ENCODE data around the gene SV2A. TPM values are rescaled to one million over a fixed set of nuclear protein-coding genes. Genes with fewer than 3 reads are reported as not detected.
"Not testable (repeated sequence)": the region's sequence is repeated elsewhere in the genome, so short reads cannot be mapped to it uniquely, and the experiment has no call there.

Gene SV2A
- polyA plus RNA-seq, 1 experiment = 25.4 TPM

GRCh38 chr1:149963358-149963757 lies 45.7 kb upstream of the SV2A start:
- no peak for TF ChIP-seq CTCF (IDR thresholded peaks at IDR 0.05; ENCODE audit: insufficient read depth, low read depth, low read length)
- POLR2A ChIA-PET = no interaction called here
- Histone ChIP-seq H3K36me3 (ENCODE audit: control insufficient read depth, insufficient read depth, low read length) (peaks cover 19% of the 10 kb centered on the region), H3K27me3 (ENCODE audit: control insufficient read depth, insufficient read depth, low read length) (no peaks in the 10 kb centered on the region), H3K4me3 (ENCODE audit: low read depth, low read length) (no peak overlapping the region)
- CTCF ChIA-PET = interaction anchor here (1.4 to 3.2 kb wide), 3 partner anchors 15 to 89 kb away, joined by 7 to 44 read pairs (median 11); no protein-coding TSS in a partner anchor
- DNase-seq (ENCODE audit: low read depth) = no peak

- no peak for TF ChIP-seq CTCF (IDR thresholded peaks at IDR 0.05; ENCODE audit: insufficient read depth, low read depth, low read length)
- CTCF ChIA-PET = interaction anchor here (0.6 to 3.2 kb wide), 28 partner anchors 9 to 224 kb away, joined by 3 to 44 read pairs (median 4); partner anchors contain the start of gene MTMR11
- H3K4me3 ChIP-seq (ENCODE audit: low read depth, low read length) = no peak overlapping the region
- no peaks in the 10 kb centered on the region for H3K27me3 ChIP-seq (ENCODE audit: control insufficient read depth, insufficient read depth, low read length)
- POLR2A ChIA-PET = no interaction called here
- no peak for DNase-seq (ENCODE audit: low read depth)
- H3K36me3 ChIP-seq (ENCODE audit: control insufficient read depth, insufficient read depth, low read length) = peaks cover 19% of the 10 kb centered on the region
Measured at GRCh38 chr1:149962736-149963135, 45.1 kb upstream of the SV2A start.

- ChIA-PET CTCF (interaction anchor here (0.6 to 3.2 kb wide), 30 partner anchors 10 to 226 kb away, joined by 3 to 44 read pairs (median 4); partner anchors contain the start of gene MTMR11), POLR2A (no interaction called here)
- peaks cover 18% of the 10 kb centered on the region for H3K36me3 ChIP-seq (ENCODE audit: control insufficient read depth, insufficient read depth, low read length)
- TF ChIP-seq CTCF (IDR thresholded peaks at IDR 0.05; ENCODE audit: insufficient read depth, low read depth, low read length) = peak; percentile 60
- peak; percentile 26 for DNase-seq (ENCODE audit: low read depth)
- H3K27me3 ChIP-seq (ENCODE audit: control insufficient read depth, insufficient read depth, low read length) = no peaks in the 10 kb centered on the region
- H3K4me3 ChIP-seq (ENCODE audit: low read depth, low read length) = no peak overlapping the region
Measured at GRCh38 chr1:149962039-149962647, 44.5 kb upstream of the SV2A start.

- H3K4me3 ChIP-seq (ENCODE audit: low read depth, low read length); DNase-seq (ENCODE audit: low read depth); H3K36me3 ChIP-seq (ENCODE audit: control insufficient read depth, insufficient read depth, low read length); H3K27me3 ChIP-seq (ENCODE audit: control insufficient read depth, insufficient read depth, low read length); POLR2A ChIA-PET: not testable (repeated sequence)
- CTCF ChIA-PET = interaction anchor here (0.6 kb wide), 1 partner anchor 194 kb away, joined by 3 read pairs; no protein-coding TSS in a partner anchor
Measured at GRCh38 chr1:149957548-149957947, 39.9 kb upstream of the SV2A start.

- ChIA-PET POLR2A (no interaction called here), CTCF (no interaction called here)
- Histone ChIP-seq H3K36me3 (ENCODE audit: control insufficient read depth, insufficient read depth, low read length) (peaks cover 12% of the 10 kb centered on the region), H3K27me3 (ENCODE audit: control insufficient read depth, insufficient read depth, low read length) (no peaks in the 10 kb centered on the region), H3K4me3 (ENCODE audit: low read depth, low read length) (no peak overlapping the region)
- DNase-seq (ENCODE audit: low read depth) = no peak
- TF ChIP-seq CTCF (IDR thresholded peaks at IDR 0.05; ENCODE audit: insufficient read depth, low read depth, low read length) = no peak
Measured at GRCh38 chr1:149949911-149950310, 32.3 kb upstream of the SV2A start.

GRCh38 chr1:149945206-149945605 lies 27.6 kb upstream of the SV2A start:
- ChIA-PET POLR2A (no interaction called here), CTCF (interaction anchor here (2.4 kb wide), 1 partner anchor 17 kb away, joined by 9 read pairs; no protein-coding TSS in a partner anchor)
- DNase-seq (ENCODE audit: low read depth) = no peak
- H3K4me3 ChIP-seq (ENCODE audit: low read depth, low read length) = no peak overlapping the region
- no peaks in the 10 kb centered on the region for H3K27me3 ChIP-seq (ENCODE audit: control insufficient read depth, insufficient read depth, low read length)
- TF ChIP-seq CTCF (IDR thresholded peaks at IDR 0.05; ENCODE audit: insufficient read depth, low read depth, low read length) = no peak
- peaks cover 22% of the 10 kb centered on the region for H3K36me3 ChIP-seq (ENCODE audit: control insufficient read depth, insufficient read depth, low read length)

Data from BJ (cell line).